ENCODE results near the gene ERG.

Gene ERG

DNA sequence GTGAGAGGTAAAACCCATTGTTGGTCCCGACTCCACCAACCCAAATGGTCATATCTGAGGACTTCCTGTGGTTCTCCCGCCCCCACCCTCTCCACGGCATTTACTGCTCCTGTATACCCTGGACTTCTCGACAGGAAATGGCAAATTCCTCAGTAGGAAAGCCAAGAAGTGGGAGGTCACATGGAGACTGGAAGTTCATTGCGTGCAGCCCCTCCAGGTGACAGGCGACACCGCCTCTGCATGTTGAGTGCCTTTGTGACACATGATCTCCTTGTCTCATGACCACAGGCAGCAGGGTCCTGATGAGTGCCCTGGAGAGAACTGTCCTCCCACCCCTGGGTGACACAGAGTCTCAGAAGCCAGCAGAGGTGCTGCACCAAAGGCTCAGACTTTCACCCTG lies 24.2 kb downstream of the ERG start:
- no peak overlapping the region for H3K27ac ChIP-seq
- TF ChIP-seq, protein P1, sequence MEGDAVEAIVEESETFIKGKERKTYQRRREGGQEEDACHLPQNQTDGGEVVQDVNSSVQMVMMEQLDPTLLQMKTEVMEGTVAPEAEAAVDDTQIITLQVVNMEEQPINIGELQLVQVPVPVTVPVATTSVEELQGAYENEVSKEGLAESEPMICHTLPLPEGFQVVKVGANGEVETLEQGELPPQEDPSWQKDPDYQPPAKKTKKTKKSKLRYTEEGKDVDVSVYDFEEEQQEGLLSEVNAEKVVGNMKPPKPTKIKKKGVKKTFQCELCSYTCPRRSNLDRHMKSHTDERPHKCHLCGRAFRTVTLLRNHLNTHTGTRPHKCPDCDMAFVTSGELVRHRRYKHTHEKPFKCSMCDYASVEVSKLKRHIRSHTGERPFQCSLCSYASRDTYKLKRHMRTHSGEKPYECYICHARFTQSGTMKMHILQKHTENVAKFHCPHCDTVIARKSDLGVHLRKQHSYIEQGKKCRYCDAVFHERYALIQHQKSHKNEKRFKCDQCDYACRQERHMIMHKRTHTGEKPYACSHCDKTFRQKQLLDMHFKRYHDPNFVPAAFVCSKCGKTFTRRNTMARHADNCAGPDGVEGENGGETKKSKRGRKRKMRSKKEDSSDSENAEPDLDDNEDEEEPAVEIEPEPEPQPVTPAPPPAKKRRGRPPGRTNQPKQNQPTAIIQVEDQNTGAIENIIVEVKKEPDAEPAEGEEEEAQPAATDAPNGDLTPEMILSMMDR (conservative IDR thresholded peaks at IDR 0.05) = no peak

- no peak for TF ChIP-seq ZFX (IDR thresholded peaks at IDR 0.05)
- TF ChIP-seq, protein P1 (conservative IDR thresholded peaks at IDR 0.05) = no peak
- no peak overlapping the region for H3K27ac ChIP-seq
Measured at GRCh38 chr21:38472412-38473108, 25.7 kb downstream of the ERG start.

- no peak overlapping the region for H3K27ac ChIP-seq
- TF ChIP-seq, protein P1 (conservative IDR thresholded peaks at IDR 0.05) = no peak
- no peak for TF ChIP-seq ZFX (IDR thresholded peaks at IDR 0.05)
Measured at GRCh38 chr21:38471766-38472165, 26.5 kb downstream of the ERG start.

GRCh38 chr21:38470755-38471154 lies 27.5 kb downstream of the ERG start:
- H3K27ac ChIP-seq = no peak overlapping the region
- TF ChIP-seq ZFX (IDR thresholded peaks at IDR 0.05) = no peak

DNA sequence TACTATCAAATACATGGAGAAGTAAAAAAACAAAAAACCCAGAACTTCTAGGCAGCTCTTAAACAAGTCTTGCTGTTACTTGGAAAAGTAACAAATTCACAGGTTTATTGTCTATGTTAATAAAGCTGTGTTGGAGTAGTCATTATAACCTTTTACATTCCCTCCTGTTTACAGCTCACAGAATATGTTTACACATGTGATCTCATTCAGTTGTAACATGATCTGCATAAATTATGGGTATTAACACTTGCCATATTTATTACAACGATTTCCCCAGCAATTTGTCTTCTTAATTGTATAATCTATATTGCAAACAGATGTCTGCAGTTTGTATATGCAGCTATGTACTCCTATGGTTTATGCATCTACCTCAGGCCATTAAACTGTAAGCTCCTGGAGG lies 28.6 kb downstream of the ERG start:
- H3K27ac ChIP-seq = no peak overlapping the region
- TF ChIP-seq, protein P1 (conservative IDR thresholded peaks at IDR 0.05) = no peak
- TF ChIP-seq ZFX (IDR thresholded peaks at IDR 0.05) = no peak

GRCh38 chr21:38468989-38469388 lies 29.3 kb downstream of the ERG start:
- TF ChIP-seq ZFX (IDR thresholded peaks at IDR 0.05) = no peak
- TF ChIP-seq, protein P1 (conservative IDR thresholded peaks at IDR 0.05) = no peak
- H3K27ac ChIP-seq = no peak overlapping the region

- TF ChIP-seq ZFX (IDR thresholded peaks at IDR 0.05) = no peak
- TF ChIP-seq, protein P1 (conservative IDR thresholded peaks at IDR 0.05) = no peak
- H3K27ac ChIP-seq = no peak overlapping the region
Measured at GRCh38 chr21:38467911-38468310, 30.4 kb downstream of the ERG start.

DNA sequence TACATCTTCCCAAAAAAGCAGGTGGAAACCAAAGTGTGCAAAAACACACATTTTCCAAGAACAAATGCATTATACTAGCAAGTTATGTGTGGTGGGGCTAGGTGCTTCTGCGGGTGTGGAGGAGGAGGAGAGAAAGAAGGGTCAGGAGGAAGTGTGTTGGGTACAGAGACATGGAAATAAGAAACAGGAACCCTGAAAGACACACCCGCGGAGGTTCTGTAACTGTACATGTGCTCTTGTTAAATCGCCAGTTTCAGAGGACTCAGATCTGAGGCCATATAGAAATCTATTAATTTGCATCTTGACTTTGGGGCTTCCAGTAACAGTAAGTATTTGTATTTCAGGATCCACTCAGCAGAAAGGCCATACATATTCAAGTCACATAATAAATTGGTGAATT lies 30.9 kb downstream of the ERG start:
- no peak overlapping the region for H3K27ac ChIP-seq
- no peak for TF ChIP-seq ZFX (IDR thresholded peaks at IDR 0.05)
- TF ChIP-seq, protein P1 (conservative IDR thresholded peaks at IDR 0.05) = no peak
